Measurements from ENCODE around the gene CARMIL1.

- no peak for TF ChIP-seq RFX5 (IDR thresholded peaks at IDR 0.05; ENCODE audit: low read length)
- no peak; the same call in 1 of the 2 replicates for TF ChIP-seq RXRA (IDR thresholded peaks at IDR 0.05; ENCODE audit: borderline replicate concordance, low read depth)
- TF ChIP-seq CTCF (IDR thresholded peaks at IDR 0.05), result no peak
- TF ChIP-seq EP300 (IDR thresholded peaks at IDR 0.05; ENCODE audit: borderline replicate concordance in 1 of 2, low read depth in 1 of 2, low read length in 1 of 2), result peak; percentile 63 to 79; a peak in 3 of 4 replicates
- TF ChIP-seq GATA2 (CRISPR knock-in tag; IDR thresholded peaks at IDR 0.05), result no peak
- no peak for TF ChIP-seq FOXJ3 (CRISPR knock-in tag; IDR thresholded peaks at IDR 0.05)
These were observed 49.4 kb upstream of the CARMIL1 start for GRCh38 chr6:25229671-25230321.
